HepG2 (cell line): ENCODE measurements around the gene EZH2. TPM values are rescaled to one million over a fixed set of nuclear protein-coding genes. Genes with fewer than 3 reads are reported as not detected.

ENCODE experiments used
- ATAC-seq: fragments of 200-7000 bp; cut with Tn5 transposase; 3 replicates; pipeline ENCODE4 v1.9.1; 2020; ENCODE audit warnings: mild to moderate bottlenecking, moderate library complexity
- BruUV-seq: library from RNA; stranded (reverse); fragments of 400-500 nt; replicated peaks from 2 replicates; lab custom pipeline; 2021; lab: Mats Ljungman, UMichigan
- CTCF ChIA-PET: fragments of 300-600 bp; formaldehyde crosslinking; extraction: SDS; loops from one replicate; lab custom pipeline; 2021; ENCODE audit warnings: low total read pairs, inconsistent platforms, low intra/inter-chr PET ratio; lab: Yijun Ruan, JAX
- POLR2A ChIA-PET: fragments of 350-600 bp; sonication (Branson Sonifier 250); formaldehyde crosslinking; loops from one replicate; lab custom pipeline; 2020; ENCODE audit warnings: antibody characterized with exemption, inconsistent platforms; lab: Yijun Ruan, JAX
- DNase-seq: peaks from one replicate; pipeline ENCODE4 v3.0.0-alpha.2; 2015; ENCODE audit warnings: low spot score
- FAIRE-seq: peaks from 3 replicates; lab custom pipeline; 2011; peaks lifted over from hg19 to GRCh38; lab: Jason Lieb, UNC
- H2AFZ ChIP-seq: one replicate; pipeline ENCODE4 v1.6.1; 2011; ENCODE audit warnings: low read length, inconsistent platforms
- H3K27ac ChIP-seq: fragments of 300-600 bp; 3 replicates; pipeline ENCODE4 v1.8.0; 2011; ENCODE audit warnings: mixed run types, mild to moderate bottlenecking, mixed read lengths, low read length, inconsistent platforms; ENCODE audit not compliant: insufficient read depth; ENCODE audit errors: extremely low read length
- H3K27me3 ChIP-seq, 2 experiments: fragments of 200-600 bp in 1 of 2; 2 replicates in 1 of 2; 3 replicates in 1 of 2; pipeline versions ENCODE4 v1.6.0 to v1.8.0; 2011; ENCODE audit warnings: low read length in 2 of 2, mild to moderate bottlenecking in 2 of 2, moderate library complexity in 2 of 2, inconsistent platforms in 1 of 2; ENCODE audit not compliant: insufficient read depth in 2 of 2, control insufficient read depth in 1 of 2
- H3K36me3 ChIP-seq, 2 experiments: fragments of 200-600 bp in 1 of 2; replicated peaks in 1 of 2; 2 replicates in 1 of 2; 3 replicates in 1 of 2; pipeline versions ENCODE4 v1.5.1 to v1.8.0; 2011; ENCODE audit warnings: low read length in 2 of 2, inconsistent platforms in 1 of 2; ENCODE audit not compliant: insufficient read depth in 2 of 2, control insufficient read depth in 1 of 2
- H3K4me1 ChIP-seq: 2 replicates; pipeline ENCODE4 v1.5.1; 2012; ENCODE audit warnings: low read length, inconsistent platforms; ENCODE audit not compliant: insufficient read depth
- H3K4me2 ChIP-seq: 2 replicates; pipeline ENCODE4 v1.6.0; 2011; ENCODE audit warnings: low read depth, low read length, inconsistent platforms
- H3K4me3 ChIP-seq, 3 experiments: fragments of 200-600 bp in 1 of 3; sonication (generic), shearing (Covaris generic) in 1 of 3; replicated peaks in 1 of 3; 2 replicates each; pipeline ENCODE4 v1.5.1; 2011 to 2016; ENCODE audit warnings: low read length in 3 of 3, inconsistent platforms in 2 of 3, low read depth in 2 of 3, mild to moderate bottlenecking in 2 of 3, control low read depth in 1 of 3, mixed read lengths in 1 of 3; ENCODE audit not compliant: insufficient read depth in 1 of 3
- H3K79me2 ChIP-seq: one replicate; pipeline ENCODE4 v1.6.1; 2011; ENCODE audit warnings: low read length, inconsistent platforms; ENCODE audit not compliant: insufficient read depth
- H3K9ac ChIP-seq: 2 replicates; pipeline ENCODE4 v1.6.0; 2011; ENCODE audit warnings: mild to moderate bottlenecking, low read depth, low read length, inconsistent platforms; ENCODE audit not compliant: insufficient read depth
- H3K9me3 ChIP-seq: 2 replicates; pipeline ENCODE4 v1.5.1; 2012; ENCODE audit warnings: mild to moderate bottlenecking, low read length
- H4K20me1 ChIP-seq: 2 replicates; pipeline ENCODE4 v1.6.0; 2011; ENCODE audit warnings: inconsistent platforms, mild to moderate bottlenecking, low read length, moderate library complexity; ENCODE audit not compliant: insufficient read depth
- ATM ChIP-seq: fragments of 450-650 bp; IDR thresholded peaks from 2 replicates; pipeline ENCODE4 v1.7.1; 2017; ENCODE audit warnings: mild to moderate bottlenecking, borderline replicate concordance
- JARID2 ChIP-seq: sonication (generic); formaldehyde crosslinking; IDR thresholded peaks from 2 replicates; pipeline ENCODE4 v1.8.1; 2023; ENCODE audit warnings: missing genetic modification reagents, inconsistent platforms; ENCODE audit not compliant: insufficient replicate concordance
- NR1H2 ChIP-seq: sonication (generic); formaldehyde crosslinking; IDR thresholded peaks from 2 replicates; pipeline ENCODE4 v1.8.1; 2022; ENCODE audit warnings: low read depth, missing genetic modification reagents, borderline replicate concordance
- PITX1 ChIP-seq: sonication (generic); formaldehyde crosslinking; IDR thresholded peaks from 2 replicates; pipeline ENCODE4 v1.5.1; 2020; ENCODE audit warnings: mild to moderate bottlenecking, missing genetic modification reagents
- ZNF263 ChIP-seq: sonication (generic); formaldehyde crosslinking; IDR thresholded peaks from 2 replicates; pipeline ENCODE4 v1.4.0; 2020; ENCODE audit warnings: missing genetic modification reagents
- ZNF556 ChIP-seq: sonication (generic); formaldehyde crosslinking; IDR thresholded peaks from 2 replicates; pipeline ENCODE4 v1.4.0; 2020; ENCODE audit warnings: mild to moderate bottlenecking, missing genetic modification reagents, borderline replicate concordance
- ZNF678 ChIP-seq: sonication (generic); formaldehyde crosslinking; IDR thresholded peaks from 2 replicates; pipeline ENCODE4 v1.4.0; 2020; ENCODE audit warnings: mild to moderate bottlenecking, missing genetic modification reagents
- ZNF790 ChIP-seq: sonication (generic); formaldehyde crosslinking; IDR thresholded peaks from 2 replicates; pipeline ENCODE4 v1.8.0; 2022; ENCODE audit warnings: missing genetic modification reagents, mild to moderate bottlenecking, borderline replicate concordance
- WGBS: methylation state at CpG from one replicate; pipeline ENCODE4 v1.1.6; 2017; ENCODE audit warnings: low lambda C conversion rate; 5-methylcytosine and 5-hydroxymethylcytosine counted together
- in situ Hi-C: cut with HindIII; loops from 2 replicates; pipeline ENCODE4 v1.10.0; 2017; ENCODE audit warnings: low pct_unique_long_range_greater_than_20kb; ENCODE audit not compliant: extremely low pct_ligation_motif_present
- intact Hi-C: fragments of 100-400 bp; cut with micrococcal nuclease; formaldehyde crosslinking; loops from one replicate; pipeline ENCODE4 v1.10.0; 2022; ENCODE audit not compliant: unreplicated experiment
- polyA plus RNA-seq, 8 experiments: library from polyadenylated mRNA; depleted of rRNA in 3 of 8; stranded (reverse) in 7 of 8; unstranded in 1 of 8; fragments of >200 nt; fragmentation: Illumina TruSeq in 4 of 8; extraction: Trizol in 4 of 8; gene quantifications; 2 replicates each; pipeline versions ENCODE4 v1.2.1 to v1.2.3, GENCODE V29; 2011 to 2016; ENCODE audit warnings: low read depth in 4 of 8, missing spikeins in 1 of 8, mixed read lengths in 1 of 8; ENCODE audit not compliant: insufficient read depth in 1 of 8
- total RNA-seq, 5 experiments: library from RNA; depleted of rRNA; stranded (reverse); fragments of >200 nt; fragmentation: Illumina TruSeq; extraction: Trizol; gene quantifications; 2 replicates each; pipeline ENCODE4 v1.2.3, GENCODE V29; 2016; ENCODE audit warnings: low read depth in 1 of 5
- TF ChIP-seq, protein P1 (sequence below): sonication (generic); formaldehyde crosslinking; IDR thresholded peaks from 2 replicates; pipeline ENCODE4 v1.5.0; 2020; ENCODE audit warnings: mild to moderate bottlenecking, missing genetic modification reagents, borderline replicate concordance

EZH2 gene
- total and polyA plus RNA-seq, 2 of the 13 experiments (the other 11 are each of a cell fraction or from before 2014, with no cell fraction given) = 26.0 to 34.3 TPM

DNA sequence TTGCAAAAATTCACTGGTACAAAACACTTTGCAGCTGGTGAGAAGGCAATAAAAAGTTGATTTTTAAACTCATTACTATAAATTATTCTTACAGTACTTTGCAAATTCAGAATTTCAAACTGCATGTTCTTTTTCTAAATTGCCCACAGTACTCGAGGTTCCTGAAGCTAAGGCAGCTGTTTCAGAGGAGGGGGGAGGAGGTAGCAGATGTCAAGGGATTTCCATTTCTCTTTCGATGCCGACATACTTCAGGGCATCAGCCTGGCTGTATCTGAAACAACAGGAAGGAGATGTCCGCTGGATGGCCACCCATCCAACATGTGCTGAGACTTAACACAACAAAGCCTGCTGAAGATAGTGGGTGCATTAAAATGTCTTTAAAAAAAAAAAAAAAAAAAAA is 76.7 kb downstream of the EZH2 start (continued):
- TF ChIP-seq, protein P1, sequence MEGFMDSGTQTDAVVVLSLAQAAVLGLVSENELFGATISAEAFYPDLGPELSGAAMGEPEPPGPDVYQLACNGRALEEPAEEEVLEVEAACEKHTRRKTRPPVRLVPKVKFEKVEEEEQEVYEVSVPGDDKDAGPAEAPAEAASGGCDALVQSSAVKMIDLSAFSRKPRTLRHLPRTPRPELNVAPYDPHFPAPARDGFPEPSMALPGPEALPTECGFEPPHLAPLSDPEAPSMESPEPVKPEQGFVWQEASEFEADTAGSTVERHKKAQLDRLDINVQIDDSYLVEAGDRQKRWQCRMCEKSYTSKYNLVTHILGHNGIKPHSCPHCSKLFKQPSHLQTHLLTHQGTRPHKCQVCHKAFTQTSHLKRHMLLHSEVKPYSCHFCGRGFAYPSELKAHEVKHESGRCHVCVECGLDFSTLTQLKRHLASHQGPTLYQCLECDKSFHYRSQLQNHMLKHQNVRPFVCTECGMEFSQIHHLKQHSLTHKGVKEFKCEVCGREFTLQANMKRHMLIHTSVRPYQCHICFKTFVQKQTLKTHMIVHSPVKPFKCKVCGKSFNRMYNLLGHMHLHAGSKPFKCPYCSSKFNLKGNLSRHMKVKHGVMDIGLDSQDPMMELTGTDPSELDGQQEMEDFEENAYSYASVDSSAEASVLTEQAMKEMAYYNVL = no peak
- TF ChIP-seq ZNF790 (CRISPR knock-in tag) (no peak), ZNF263 (CRISPR knock-in tag) (no peak), NR1H2 (no peak), ZNF556 (CRISPR knock-in tag) (no peak), ATM (no peak), PITX1 (CRISPR knock-in tag) (no peak)

DNA sequence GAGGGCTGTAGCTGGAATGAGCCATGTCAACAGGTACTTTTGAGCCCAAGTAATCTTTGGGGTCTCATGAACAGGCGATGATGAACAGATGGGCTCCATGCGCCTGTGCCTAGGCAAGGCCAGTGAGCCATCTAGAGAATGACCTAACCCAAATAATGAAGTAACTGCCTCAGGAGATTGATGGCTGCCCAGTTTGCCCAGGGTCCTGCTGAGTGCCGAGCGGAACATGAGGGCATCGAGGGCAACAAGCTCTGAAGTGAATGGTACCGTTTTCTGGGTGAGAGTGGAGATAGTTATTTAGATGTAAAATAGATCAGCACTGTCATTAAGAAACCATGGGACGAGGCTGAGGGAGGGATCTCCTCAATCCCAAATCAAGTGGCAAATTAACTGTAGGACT is 77.9 kb downstream of the EZH2 start:
- BruUV-seq = no TSS peak
- WGBS = over 99% methylated on average over 7 of the region's 7 CpGs
- Histone ChIP-seq H3K36me3 (peaks cover 12 to 35% of the 10 kb centered on the region in 2 experiments), H4K20me1 (no peaks in the 10 kb centered on the region), H3K79me2 (no peaks in the 10 kb centered on the region), H2AFZ (no peak overlapping the region), H3K4me1 (no peaks in the 10 kb centered on the region), H3K4me3 (no peak overlapping the region), H3K27me3 (no peaks in the 10 kb centered on the region), H3K9me3 (no peaks in the 10 kb centered on the region), H3K4me2 (no peak overlapping the region), H3K27ac (no peak overlapping the region), H3K9ac (no peak overlapping the region)
- DNase-seq = no peak
- in situ Hi-C loops (no loop called here), intact Hi-C loops (no loop called here)
- no peak for FAIRE-seq
- no peak for ATAC-seq
- TF ChIP-seq ZNF678 (no peak), JARID2 (no peak)
- POLR2A ChIA-PET = no interaction called here
- CTCF ChIA-PET = no interaction called here
